ENCODE measurements around the gene PDE4B.

Gene PDE4B

DNA sequence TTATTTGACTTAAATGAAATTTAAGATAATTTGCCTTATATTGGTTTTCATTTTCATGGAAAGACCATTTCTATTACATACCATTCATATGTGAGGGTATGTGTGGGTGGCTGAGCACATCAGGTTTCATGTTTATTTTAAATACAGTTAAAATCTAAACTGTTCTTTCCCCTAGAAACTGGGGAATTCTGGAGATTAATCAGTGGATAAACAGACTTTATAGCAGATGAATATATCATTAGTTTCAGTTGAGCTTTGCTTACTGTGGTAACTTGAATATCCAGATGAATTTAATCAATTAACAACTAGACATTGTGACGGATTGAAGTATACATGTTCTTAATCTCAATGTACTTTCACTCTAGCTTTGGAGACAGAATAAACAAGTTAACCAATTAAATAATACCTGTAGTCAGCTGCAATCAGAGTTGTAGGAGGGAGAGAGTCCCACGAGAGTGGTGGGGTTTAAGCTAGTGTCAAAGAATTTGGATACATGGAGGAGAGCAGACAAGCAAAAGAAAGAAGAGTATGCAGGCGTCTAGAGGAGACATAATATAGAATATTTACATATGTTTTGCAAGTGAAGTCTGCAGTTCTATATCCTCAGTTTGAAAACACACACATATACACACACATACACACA, 97.6 kb downstream of the PDE4B start:
- DNase-seq, result no peak

DNA sequence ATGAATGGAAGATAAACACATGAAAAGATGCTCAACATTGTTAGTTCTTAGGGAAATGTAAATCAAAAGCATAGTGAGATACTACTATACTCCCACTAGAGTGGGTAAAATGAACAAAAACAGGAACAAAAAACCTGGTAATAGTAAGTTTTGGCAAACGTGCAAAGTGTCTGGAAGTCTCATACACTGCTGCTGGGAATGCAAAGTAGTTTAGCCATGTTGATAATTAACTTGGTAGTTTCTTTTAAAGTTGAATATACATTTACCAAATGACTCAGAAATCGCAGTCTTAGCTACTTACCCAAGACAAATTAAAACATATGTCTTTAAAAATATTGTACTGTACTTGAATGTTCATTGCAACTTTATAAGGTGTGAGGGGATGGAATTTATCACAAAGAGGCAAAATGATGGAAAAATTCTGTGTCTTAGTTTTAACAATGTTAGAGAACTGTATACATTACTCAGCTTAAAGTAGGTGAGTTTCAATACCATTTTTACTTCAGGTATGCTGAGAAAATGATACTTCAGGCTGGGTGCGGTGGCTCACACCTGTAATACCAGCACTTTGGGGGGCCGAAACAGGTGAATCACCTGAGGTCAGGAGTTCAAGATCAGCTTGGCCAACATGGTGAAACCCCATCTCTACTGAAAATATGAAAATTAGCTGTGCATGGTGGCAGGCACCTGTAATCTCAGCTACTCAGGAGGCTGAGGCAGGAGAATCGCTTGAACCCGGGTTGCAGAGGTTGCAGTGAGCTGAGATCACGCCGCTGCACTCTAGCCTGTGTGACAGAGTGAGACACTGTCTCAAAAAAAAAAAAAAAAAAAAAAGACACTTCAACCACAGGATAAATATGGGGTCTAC, 102.3 kb downstream of the PDE4B start:
- no peak for DNase-seq

DNA sequence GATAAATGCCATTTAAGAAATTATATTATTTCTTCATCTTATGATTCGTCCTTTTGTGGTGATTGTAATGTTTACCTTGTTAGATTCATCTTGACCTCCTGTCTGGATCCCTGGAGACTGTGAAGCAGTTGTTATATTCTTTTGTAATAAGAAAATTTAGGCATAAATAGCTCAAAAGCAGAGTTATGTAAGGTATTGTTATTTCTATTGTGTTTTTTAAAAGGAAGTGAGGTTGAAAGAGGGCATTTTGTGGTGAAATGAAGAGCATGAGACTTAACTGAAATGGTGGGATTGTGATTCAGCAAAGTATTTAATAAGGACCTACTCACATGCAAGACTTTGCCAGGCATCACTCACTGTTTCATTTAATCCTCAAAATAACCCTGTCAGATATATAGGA, 104.0 kb downstream of the PDE4B start:
- DNase-seq, result no peak

DNA sequence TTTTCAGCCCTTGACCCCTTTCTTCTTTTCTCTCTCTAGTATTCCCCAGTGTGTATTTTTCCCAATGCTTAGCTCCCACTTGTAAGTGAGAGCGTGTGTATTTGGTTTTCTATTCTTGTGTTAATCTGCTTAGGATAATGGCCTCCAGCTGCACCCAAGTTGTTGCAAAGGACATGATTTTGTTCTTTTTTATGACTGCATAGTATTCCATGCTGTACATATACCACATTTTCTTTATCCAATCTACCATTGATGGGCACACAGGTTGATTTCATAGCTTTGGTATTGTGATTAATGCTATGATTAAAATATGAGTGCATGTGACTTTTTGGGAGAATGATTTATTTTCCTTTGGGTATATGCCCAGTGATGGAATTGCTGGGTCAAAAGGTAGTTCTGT, 104.8 kb downstream of the PDE4B start:
- no peak for DNase-seq

DNA sequence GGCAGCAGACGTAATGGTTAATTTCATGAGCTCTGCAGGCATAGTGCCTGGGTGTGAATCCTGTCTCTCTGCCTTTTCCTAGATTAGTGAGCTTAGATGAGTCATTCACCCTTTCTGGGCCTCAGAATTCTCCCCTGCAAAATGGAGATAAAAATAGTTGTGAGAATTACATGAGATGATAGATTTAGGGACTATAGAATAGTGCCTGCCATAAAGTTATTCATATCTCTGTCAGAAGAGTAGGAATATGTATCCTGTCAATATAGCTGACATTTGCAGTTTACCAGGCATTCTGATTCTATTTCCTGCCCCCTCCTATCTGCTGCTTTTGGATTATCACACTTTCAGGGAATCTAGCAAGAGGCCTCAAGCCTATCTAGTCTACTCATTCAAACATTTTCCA, 112.0 kb downstream of the PDE4B start:
- DNase-seq, result no peak

DNA sequence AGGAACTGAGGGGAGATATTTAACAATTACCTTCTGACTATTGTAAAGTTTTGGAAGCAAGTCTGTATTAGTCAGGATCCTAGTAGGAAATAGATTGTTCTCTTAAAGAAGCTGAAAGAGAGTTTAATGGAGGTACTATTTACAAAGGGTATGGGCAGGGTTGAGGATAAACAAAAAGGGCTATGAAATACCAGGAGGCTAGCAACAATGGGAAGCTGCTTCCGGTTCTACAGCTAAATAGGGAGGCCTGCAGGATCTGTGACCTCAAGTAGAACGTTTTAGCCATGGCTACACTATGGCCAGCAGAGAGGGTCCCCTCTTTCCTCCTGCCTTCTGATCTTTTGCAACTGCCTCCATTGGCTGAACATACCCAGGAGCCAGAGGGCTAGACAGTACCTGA, 117.7 kb downstream of the PDE4B start:
- no peak for DNase-seq

DNA sequence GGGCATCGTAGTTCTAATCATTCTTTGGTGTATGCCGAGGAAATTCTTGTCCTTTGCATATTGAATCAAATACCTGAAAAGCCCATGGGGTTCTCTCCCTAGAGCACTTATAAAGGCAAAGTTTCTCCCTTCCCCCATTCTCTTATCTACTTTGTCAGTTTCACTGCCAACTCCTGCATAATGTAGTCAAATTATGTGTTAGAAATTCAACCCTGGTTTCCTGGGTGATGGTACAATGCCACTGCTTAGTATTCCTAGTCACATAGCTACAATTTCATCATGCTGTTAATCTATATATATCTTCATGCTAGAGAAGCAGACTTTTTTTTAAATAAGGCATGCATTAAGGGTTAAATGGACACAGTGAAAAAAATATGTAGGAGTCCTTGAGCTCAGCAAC, 119.0 kb downstream of the PDE4B start:
- DNase-seq, result no peak

DNA sequence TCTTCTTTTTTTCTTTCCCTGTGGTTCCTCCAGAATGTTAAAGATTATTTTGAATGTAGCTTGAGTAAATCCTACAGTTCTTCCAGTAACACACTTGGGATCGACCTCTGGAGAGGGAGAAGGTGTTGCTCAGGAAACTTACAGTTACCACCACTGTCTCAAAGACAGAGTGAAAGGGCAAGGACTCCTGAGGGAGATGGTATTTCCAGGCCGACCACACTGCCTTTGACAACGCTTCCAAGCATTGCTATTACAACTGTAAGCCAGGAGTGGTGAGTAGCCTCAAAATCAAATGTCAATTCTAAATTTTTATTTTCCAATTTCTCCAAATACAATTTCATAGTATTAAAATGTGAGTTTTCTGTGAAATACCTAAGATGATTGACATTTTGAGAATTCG, 125.9 kb downstream of the PDE4B start:
- no peak for DNase-seq

DNA sequence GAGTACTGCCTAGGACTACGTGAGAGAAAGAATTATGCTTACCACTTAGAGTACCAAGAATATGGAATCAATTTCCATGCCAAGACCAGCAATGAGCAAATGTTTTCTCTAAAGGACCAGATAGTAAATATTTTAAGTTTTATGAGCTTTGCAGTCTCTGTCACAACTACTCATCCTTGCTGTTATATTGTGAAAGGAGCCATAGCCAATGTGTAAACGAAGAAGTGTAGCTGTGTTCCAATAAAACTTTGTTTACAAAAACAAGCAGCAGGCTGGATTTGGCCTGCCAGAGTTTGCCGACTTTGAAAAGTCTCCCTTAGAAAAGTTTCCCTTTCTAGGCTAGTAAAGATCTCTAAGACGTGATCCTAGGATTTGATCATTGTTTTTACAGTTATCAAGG, 128.8 kb downstream of the PDE4B start:
- DNase-seq, result no peak

DNA sequence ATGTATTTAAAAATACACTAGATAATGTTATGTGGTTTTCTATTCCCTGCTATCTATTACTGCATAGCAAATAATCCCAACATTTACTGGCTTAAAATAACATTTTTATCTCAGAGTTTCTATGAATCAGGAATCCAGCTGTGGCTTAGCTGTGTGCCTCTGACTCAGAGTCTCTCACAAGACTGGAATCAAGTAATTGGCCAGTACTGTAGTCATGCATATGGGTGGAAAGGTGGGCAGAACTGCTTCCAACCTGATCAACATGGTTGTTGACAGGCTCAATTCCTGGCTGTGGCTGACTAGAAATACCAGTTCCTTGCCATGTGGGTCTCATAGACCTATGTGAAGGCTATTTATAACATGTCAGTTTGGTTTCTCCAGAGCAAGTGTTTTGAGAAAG, 131.8 kb downstream of the PDE4B start:
- no peak for DNase-seq

DNA sequence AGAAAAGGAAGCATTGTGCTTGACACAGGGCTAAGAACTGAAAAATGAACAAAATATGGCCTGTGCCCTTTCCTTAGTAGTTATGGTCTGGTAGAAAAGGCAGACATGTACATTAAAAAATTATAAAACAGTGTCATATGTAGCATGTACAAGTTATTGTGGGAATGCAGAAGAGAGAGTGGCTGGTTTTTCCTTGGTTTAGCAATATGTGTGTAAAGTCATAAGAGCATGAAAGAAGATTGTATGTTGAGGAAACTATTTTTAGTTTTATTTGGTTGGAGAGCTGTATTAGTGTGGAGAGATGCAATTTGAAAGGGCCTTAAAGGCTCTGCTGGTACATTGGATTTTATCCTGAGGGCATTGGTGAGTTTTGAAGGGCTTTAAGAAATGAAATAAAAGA, 145.8 kb downstream of the PDE4B start:
- DNase-seq, result no peak

DNA sequence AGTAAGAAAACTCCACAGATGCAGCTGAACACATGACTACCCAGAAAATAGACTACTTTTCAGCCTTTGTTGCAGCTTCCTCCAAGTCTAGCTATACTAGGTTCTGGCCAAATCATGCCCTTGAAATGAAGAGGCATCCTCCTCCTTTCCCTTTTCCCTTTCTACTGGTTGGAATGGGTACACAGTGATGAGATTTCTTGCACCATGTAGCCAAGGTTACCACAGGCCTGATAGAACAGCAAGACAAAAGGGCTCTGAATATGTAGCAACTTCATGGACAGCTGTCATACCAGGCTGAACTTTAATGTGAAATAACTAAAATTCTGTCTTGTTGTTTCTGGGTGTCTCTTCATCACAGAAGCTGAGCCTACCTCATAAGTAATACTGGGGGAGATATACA, 146.5 kb downstream of the PDE4B start:
- DNase-seq, result no peak

DNA sequence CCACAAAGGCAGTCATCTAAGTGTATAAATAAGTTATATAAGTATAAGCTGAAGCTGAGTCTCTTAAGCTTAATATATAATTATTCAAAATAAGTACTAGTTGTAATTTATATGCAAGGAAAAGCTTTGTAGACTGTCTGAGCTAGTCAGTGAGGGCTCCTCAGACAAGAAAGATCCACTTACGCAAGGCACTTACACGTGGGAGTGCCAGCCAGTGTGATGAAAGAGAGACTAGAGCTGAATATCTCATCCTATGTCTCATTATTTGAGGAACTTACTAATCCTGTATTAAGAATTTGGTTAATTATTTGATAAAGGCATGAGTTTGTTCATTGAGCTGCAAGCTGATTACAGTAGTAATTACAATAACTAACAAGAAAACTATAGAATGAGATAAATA, 146.9 kb downstream of the PDE4B start:
- DNase-seq, result no peak

DNA sequence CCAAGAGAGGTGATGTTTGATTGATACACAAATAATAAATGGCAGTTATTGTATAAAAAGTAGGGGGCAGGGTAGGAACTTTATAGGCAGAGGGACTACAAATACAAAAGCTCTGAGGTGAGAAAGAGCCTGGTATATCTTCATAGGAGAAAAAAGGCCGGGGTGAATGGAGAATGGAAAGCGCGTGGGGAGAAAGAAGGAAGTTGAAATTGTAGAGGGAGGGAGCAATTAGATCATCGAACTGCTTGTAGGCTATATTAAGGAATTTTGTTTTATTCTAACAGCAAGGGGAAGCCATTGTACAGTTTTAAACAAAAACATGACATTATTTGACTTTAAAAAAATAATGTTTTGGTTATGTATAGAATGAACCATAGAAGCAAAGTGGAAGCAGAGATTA, 147.4 kb downstream of the PDE4B start:
- no peak for DNase-seq

DNA sequence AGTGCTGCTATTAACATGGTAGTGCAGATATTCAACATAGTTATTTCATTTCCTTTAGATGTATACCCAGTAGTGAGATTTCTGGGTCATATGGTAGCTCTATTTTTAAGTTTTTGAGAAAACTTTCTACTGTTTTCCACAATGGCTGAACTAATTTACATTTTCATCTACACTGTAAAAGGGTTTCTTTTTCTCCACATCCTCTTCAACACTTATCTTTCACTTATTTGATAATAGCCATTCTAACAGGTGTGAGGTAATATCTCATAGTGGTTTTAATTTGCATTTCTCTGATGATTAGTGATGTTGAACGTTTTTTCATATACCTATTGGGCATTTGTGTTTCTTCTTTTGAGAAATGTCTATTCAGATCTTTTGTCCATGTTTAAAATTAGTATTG, 149.8 kb downstream of the PDE4B start:
- DNase-seq, result no peak

DNA sequence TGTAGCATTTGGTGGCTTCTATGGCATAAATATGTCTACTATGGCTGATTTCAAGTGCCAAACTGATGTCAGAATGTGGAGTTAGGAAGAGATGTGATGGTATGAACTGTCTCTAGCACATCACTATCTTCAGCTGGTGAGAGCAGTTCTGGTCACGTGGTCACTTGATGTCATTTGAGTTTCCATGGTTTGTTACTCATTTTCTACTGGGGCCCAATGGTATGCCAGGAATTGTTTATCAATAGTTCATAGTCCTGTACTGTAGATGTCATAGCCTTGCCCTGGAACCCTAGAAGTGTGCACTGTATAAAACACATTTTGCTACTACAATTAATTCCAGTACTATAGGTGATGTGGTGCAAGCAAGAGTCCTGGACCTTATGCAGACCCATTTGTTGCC, 153.7 kb downstream of the PDE4B start:
- DNase-seq, result no peak

DNA sequence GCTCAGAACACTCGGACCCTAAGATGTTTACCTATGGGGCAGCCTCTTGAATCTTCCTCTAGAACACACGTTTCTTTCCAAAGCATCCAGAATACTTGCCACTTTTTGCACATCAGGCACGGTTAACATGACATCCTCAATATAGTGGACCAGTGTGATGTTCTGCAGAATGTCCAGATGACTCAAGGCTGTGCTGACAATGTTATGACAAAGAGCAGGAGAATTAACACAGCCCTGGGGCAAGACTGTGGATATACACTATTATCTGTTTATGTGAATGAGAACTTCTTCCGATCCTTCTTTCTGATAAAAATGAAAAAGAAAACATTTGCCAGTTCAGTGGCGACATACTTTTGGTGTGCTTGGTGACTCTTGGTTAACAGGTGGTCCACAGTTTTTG, 154.3 kb downstream of the PDE4B start:
- DNase-seq, result no peak

DNA sequence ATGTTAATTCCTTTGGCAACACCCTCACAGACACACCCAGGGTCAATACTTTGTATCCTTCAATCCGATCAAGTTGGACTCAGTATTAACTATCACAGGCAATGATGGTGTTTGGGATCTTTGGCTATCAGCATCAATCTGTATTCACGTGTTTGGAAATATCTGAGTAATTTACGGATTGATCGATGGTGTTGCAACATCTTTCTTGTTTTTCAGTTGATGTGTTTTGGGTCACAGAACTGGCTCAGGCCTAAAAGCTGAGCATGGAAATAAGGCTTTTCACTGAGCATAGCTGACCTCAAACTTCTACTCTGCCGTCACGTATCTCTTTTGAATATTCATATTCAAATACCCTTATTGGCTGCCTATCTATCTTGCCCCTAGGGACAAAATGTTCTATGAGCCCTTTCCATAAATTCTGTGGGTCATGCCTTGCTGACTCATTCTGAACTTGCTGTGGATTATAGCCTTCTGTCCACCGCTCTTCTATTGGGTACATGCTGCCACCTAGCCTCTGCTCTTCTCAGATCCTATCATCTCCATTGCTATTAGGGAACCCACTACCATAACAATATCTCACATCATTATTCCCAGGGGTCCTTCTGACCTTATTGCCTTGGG, 156.0 kb downstream of the PDE4B start:
- DNase-seq, result no peak

DNA sequence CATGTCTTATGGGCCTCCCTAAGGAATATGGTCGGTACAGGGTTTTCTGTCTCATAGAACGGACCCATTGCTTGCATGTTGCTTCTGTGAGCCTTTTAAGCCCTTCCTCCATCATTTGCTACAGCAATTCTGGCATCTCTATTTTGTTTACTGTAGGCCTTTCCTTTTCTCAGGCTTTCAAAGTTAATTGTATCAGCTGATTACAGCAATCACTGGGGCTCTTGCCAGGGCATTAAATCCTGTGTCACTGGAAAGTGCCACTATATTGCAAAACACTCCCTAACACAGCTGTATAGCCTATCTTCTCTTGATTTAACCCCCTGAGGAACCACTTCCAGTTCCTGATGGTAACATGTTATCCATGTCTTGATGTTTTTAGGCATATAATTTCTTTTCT, 156.5 kb downstream of the PDE4B start:
- no peak for DNase-seq

DNA sequence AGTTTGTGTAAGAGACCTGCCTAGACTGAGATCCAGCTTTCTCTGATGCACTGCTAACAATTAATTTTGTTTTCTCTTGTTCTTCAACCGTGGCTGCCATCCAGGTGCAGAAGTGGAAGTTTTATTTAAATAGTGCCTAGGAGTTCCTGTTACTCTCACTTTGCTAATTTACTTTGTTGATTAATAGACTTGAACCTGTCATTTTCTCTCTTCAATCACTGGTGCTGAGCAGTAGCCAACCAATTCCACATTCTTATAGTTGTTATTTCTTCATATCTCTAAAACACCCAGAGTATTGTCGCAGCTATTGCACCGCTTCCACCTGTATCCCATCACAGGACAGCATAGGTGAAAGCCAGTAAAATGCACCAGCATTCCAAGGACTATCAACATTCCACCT, 157.2 kb downstream of the PDE4B start:
- no peak for DNase-seq

DNA sequence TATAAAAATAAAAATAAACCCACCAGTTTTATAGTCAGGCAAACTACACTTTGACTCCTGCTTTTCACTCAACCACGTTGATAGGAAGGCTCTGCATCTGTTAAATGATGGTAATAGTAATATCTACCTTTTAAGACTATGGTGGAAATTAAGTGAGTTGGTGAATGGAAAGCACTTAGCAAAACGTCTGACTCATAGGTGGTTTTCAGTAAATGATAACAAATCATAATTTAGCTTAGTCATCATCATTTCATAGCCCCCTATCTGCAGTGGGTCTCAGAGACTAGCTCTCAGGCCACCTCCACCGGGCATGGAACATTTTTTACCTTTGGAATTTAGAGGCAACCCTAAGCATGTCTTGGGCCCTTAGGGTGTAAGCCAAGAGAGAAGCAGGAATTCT, 160.0 kb downstream of the PDE4B start:
- DNase-seq, result no peak

DNA sequence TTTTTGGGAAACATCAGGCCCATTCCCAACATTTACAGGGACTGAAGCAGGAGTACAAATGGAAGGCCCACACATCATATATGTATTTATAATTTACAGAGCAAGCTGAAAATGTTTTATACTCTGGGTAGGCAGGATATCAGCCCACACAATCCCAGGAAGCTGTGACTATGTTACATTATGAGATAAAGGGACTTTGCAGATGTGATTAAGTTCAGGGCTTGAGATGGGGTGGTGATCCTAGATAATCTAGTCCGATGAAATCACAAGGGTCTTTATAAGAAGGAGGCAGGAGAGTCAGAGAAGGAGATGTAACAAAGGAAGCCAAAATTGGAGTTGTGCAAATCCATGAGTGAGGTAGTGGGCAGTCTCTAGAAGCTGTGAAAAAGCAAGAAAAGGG, 160.5 kb downstream of the PDE4B start:
- DNase-seq, result no peak

DNA sequence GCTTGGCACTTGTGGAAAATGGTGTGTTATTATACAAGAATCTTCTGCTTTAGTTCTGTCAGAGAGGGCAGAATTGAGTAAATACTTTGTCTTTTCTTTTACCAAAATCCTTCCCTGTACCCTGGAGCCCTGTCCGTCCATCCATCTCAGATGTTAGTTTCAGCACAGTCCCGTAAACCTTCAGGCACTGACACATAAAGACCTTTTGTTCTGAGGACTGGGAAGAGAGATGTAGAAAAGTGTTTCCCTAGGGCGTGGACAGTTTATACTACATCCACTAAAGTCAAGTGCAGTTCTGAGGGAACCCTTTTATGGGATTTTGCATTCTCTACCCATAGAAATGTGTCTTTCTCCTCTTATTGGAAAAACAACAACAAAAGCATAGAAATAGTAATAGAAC, 162.4 kb downstream of the PDE4B start:
- no peak for DNase-seq

DNA sequence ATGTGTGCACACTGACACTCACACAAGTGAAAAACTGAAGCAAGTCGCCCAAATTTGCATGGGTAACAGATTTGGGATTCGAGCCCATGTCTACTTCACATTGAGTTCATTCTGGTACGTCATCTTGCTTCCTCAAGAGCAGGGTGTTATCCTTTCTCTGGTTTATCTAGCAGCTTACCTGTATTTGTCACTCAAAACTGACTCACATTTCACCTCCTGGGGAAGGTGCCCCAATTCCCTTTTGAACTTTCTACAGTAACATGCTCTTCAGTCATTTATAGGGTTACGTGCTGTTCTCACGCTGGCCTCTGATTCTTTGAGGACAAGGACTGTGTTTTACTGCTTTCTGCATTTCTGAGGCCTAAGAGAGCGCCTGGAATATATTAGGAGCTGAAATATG, 162.8 kb downstream of the PDE4B start:
- DNase-seq, result no peak
